ENCODE data around the gene PPP1R14B. TPM values are rescaled to one million over a fixed set of nuclear protein-coding genes. Genes with fewer than 3 reads are reported as not detected.

PPP1R14B gene
- total and polyA plus RNA-seq, 2 of the 13 experiments (the other 11 are each of a cell fraction or from before 2014, with no cell fraction given) = 110 to 148 TPM

- TF ChIP-seq SNAPC4 (CRISPR knock-in tag; IDR thresholded peaks at IDR 0.05) (no peak), ZSCAN31 (CRISPR knock-in tag; IDR thresholded peaks at IDR 0.05; ENCODE audit: low read depth) (no peak), YY1 (IDR thresholded peaks at IDR 0.05; ENCODE audit: insufficient read depth, insufficient replicate concordance, low read depth, low read length) (peak; percentile 87), HMGA1 (CRISPR knock-in tag; conservative IDR thresholded peaks at IDR 0.05) (no peak), BATF2 (CRISPR knock-in tag; IDR thresholded peaks at IDR 0.05) (no peak), RBFOX2 (IDR thresholded peaks at IDR 0.05; ENCODE audit: low read depth, low read length) (peak; percentile 87), NFIB (CRISPR knock-in tag; IDR thresholded peaks at IDR 0.05; ENCODE audit: borderline replicate concordance) (no peak), THAP9 (CRISPR knock-in tag; IDR thresholded peaks at IDR 0.05; ENCODE audit: borderline replicate concordance) (peak; percentile 61; the same call in 1 of the 2 replicates), SALL1 (CRISPR knock-in tag; IDR thresholded peaks at IDR 0.05) (peak; percentile 60), KLF6 (CRISPR knock-in tag; IDR thresholded peaks at IDR 0.05) (peak; percentile 68; the same call in 1 of the 2 replicates), ZSCAN9 (CRISPR knock-in tag; IDR thresholded peaks at IDR 0.05; ENCODE audit: borderline replicate concordance) (no peak; the same call in 1 of the 2 replicates), NCOA1 (CRISPR knock-in tag; IDR thresholded peaks at IDR 0.05) (peak; percentile 74; the same call in 1 of the 2 replicates), ZHX2 (IDR thresholded peaks at IDR 0.05; ENCODE audit: low read depth) (0 out of 2 replicates have a peak, but pooled peaks have one; percentile 15), ZHX2 (CRISPR knock-in tag; IDR thresholded peaks at IDR 0.05; ENCODE audit: borderline replicate concordance) (no peak)
These were observed 16.4 kb downstream of the PPP1R14B start, which contains the start of gene DNAJC4 (continued) for GRCh38 chr11:64230171-64230984.

Measured in HepG2 (cell line).